Stimulated activated CD4-positive, alpha-beta T cell treated with anti-CD3 and anti-CD28 coated beads, Interleukin-4, amount 100 ng/mL, for 4 hours (primary cell): Measurements from ENCODE around the gene MERTK.
"Not testable (repeated sequence)": the region's sequence is repeated elsewhere in the genome, so short reads cannot be mapped to it uniquely, and the experiment has no call there.

ENCODE experiments used
- DNase-seq, 2 experiments: peaks; one replicate each; pipeline ENCODE4 v3.0.0-alpha.2; 2020

MERTK gene

GRCh38 chr2:111897924-111898702 is at the start of gene MERTK:
Gene MERTK (plus strand): TSS chr2:111898607. CDS start chr2:111898736, 129 bp downstream.
- DNase-seq = peak; percentile 48 to 55

- peak in 1 of 2 experiments; percentile 9 for DNase-seq
Measured at GRCh38 chr2:111850646-111851045, 47.8 kb upstream of the MERTK start.

GRCh38 chr2:111852544-111852943 is 45.9 kb upstream of the MERTK start:
- DNase-seq = not testable (repeated sequence)

- DNase-seq = not testable (repeated sequence)
Measured at GRCh38 chr2:111860005-111860404, 38.4 kb upstream of the MERTK start.

GRCh38 chr2:111865124-111865523 is 33.3 kb upstream of the MERTK start:
- DNase-seq = not testable (repeated sequence)

GRCh38 chr2:111872806-111873205 is 25.6 kb upstream of the MERTK start:
- not testable (repeated sequence) for DNase-seq

- DNase-seq = peak; percentile 85 to 87
Measured at GRCh38 chr2:111883661-111884591, 14.5 kb upstream of the MERTK start, which contains the start of gene ANAPC1. Gene ANAPC1 (minus strand): TSS chr2:111884193. CDS start chr2:111880825, 3,368 bp downstream.

GRCh38 chr2:111884592-111884964 is 13.8 kb upstream of the MERTK start:
- DNase-seq = no peak

GRCh38 chr2:111896024-111896423 is 2.4 kb upstream of the MERTK start:
- no peak for DNase-seq

- DNase-seq = no peak
Measured at GRCh38 chr2:111896576-111896975, 1.8 kb upstream of the MERTK start.

- no peak for DNase-seq
Measured at GRCh38 chr2:111897630-111897923, 830 bp upstream of the MERTK start.

- DNase-seq = peak in 1 of 2 experiments; percentile 21
Measured at GRCh38 chr2:111898703-111899514, 502 bp downstream of the MERTK start.

- DNase-seq = no peak
Measured at GRCh38 chr2:111900859-111901258, 2.5 kb downstream of the MERTK start.

- no peak for DNase-seq
Measured at GRCh38 chr2:111903516-111903915, 5.1 kb downstream of the MERTK start.

- DNase-seq = no peak
Measured at GRCh38 chr2:111903930-111904439, 5.6 kb downstream of the MERTK start.

- DNase-seq = no peak
Measured at GRCh38 chr2:111904726-111905474, 6.5 kb downstream of the MERTK start.

- DNase-seq = not testable (repeated sequence)
Measured at GRCh38 chr2:111905475-111905869, 7.1 kb downstream of the MERTK start.

GRCh38 chr2:111905990-111906735 is 7.8 kb downstream of the MERTK start:
- DNase-seq = no peak

- no peak for DNase-seq
Measured at GRCh38 chr2:111908578-111908977, 10.2 kb downstream of the MERTK start.

- DNase-seq = no peak
Measured at GRCh38 chr2:111909079-111909478, 10.7 kb downstream of the MERTK start.

GRCh38 chr2:111909997-111910396 is 11.6 kb downstream of the MERTK start:
- not testable (repeated sequence) for DNase-seq
